ENCODE results near the gene PPFIA3.
A peak's percentile ranks its signal among the peaks of the same experiment; 100 is the strongest.

PPFIA3 gene

GRCh38 chr19:49182848-49183375 is 63.6 kb downstream of the PPFIA3 start:
- no peak for DNase-seq

GRCh38 chr19:49186108-49186507 is 66.8 kb downstream of the PPFIA3 start:
- no peak for DNase-seq

- DNase-seq = no peak
Observed at GRCh38 chr19:49188626-49189200, 69.4 kb downstream of the PPFIA3 start.

- no peak for DNase-seq
Observed at GRCh38 chr19:49189259-49189658, 69.9 kb downstream of the PPFIA3 start.

- DNase-seq = no peak
Observed at GRCh38 chr19:49190781-49191180, 71.4 kb downstream of the PPFIA3 start.

- DNase-seq = no peak
Observed at GRCh38 chr19:49193822-49194394, 74.6 kb downstream of the PPFIA3 start.

- DNase-seq = no peak
Observed at GRCh38 chr19:49194408-49194807, 75.1 kb downstream of the PPFIA3 start.

GRCh38 chr19:49196527-49197240 is 77.3 kb downstream of the PPFIA3 start:
- DNase-seq = no peak

GRCh38 chr19:49200238-49200862 is 81.0 kb downstream of the PPFIA3 start:
- DNase-seq = peak; percentile 28 to 57 (median 32)

Measured in suppressor macrophage treated with lipopolysaccharide for 1 hour (primary cell).